Endothelial cell of umbilical vein (primary cell): ENCODE data around the gene PLB1. TPM values are rescaled to one million over a fixed set of nuclear protein-coding genes. Genes with fewer than 3 reads are reported as not detected.

ENCODE experiments used
- BruUV-seq: library from RNA; stranded (reverse); fragments of 400-500 nt; replicated peaks from 2 replicates; lab custom pipeline; 2021; lab: Mats Ljungman, UMichigan
- CTCF ChIA-PET: fragments of 300-600, 350-600 bp; sonication (Branson Sonifier 250); formaldehyde crosslinking; loops from one replicate; lab custom pipeline; 2021; ENCODE audit warnings: antibody characterized with exemption, inconsistent platforms; lab: Charles Lee
- POLR2A ChIA-PET: fragments of 300-600, 350-600 bp; sonication (Branson Sonifier 250); formaldehyde crosslinking; loops from one replicate; lab custom pipeline; 2021; ENCODE audit warnings: antibody characterized with exemption, inconsistent platforms; lab: Charles Lee
- DNase-seq: peaks from one replicate; pipeline ENCODE4 v3.0.0-alpha.2; 2011; ENCODE audit warnings: low read depth, low spot score
- FAIRE-seq: peaks from 2 replicates; lab custom pipeline; 2011; peaks lifted over from hg19 to GRCh38; lab: Jason Lieb, UNC
- H2AFZ ChIP-seq: 2 replicates; pipeline ENCODE4 v1.6.0; 2012; ENCODE audit warnings: low read depth, low read length, control low read depth, inconsistent platforms
- H3K27ac ChIP-seq: 2 replicates; pipeline ENCODE4 v1.5.1; 2011; ENCODE audit warnings: low read depth, mild to moderate bottlenecking, control low read depth, low read length, moderate library complexity; ENCODE audit not compliant: insufficient read depth
- H3K27me3 ChIP-seq, 2 experiments: 2 replicates each; pipeline versions ENCODE4 v1.6.0 to v1.6.1; 2011; ENCODE audit warnings: low read length in 2 of 2, mixed read lengths in 1 of 2; ENCODE audit not compliant: control insufficient read depth in 2 of 2, insufficient read depth in 2 of 2
- H3K36me3 ChIP-seq, 2 experiments: 2 replicates in 1 of 2; 3 replicates in 1 of 2; pipeline ENCODE4 v1.5.1; 2011; ENCODE audit warnings: low read length in 2 of 2, mild to moderate bottlenecking in 1 of 2, moderate library complexity in 1 of 2; ENCODE audit not compliant: control insufficient read depth in 2 of 2, insufficient read depth in 2 of 2; ENCODE audit errors: extremely low read depth in 1 of 2
- H3K4me1 ChIP-seq: 3 replicates; pipeline ENCODE4 v1.5.1; 2011; ENCODE audit warnings: mild to moderate bottlenecking, low read length; ENCODE audit not compliant: control insufficient read depth, insufficient read depth; ENCODE audit errors: extremely low read depth
- H3K4me2 ChIP-seq: 2 replicates; pipeline ENCODE4 v1.6.1; 2011; ENCODE audit warnings: low read length, control low read depth, mixed read lengths; ENCODE audit not compliant: insufficient read depth
- H3K4me3 ChIP-seq, 3 experiments: fragments of 200-600 bp in 1 of 3; sonication (generic), shearing (Covaris generic) in 1 of 3; replicated peaks in 1 of 3; 2 replicates each; pipeline ENCODE4 v1.5.1; 2011 to 2016; ENCODE audit warnings: control low read depth in 3 of 3, low read length in 3 of 3, mild to moderate bottlenecking in 2 of 3, inconsistent platforms in 1 of 3, low read depth in 1 of 3, moderate library complexity in 1 of 3; ENCODE audit not compliant: insufficient read depth in 1 of 3
- H3K79me2 ChIP-seq: 2 replicates; pipeline ENCODE4 v1.6.0; 2012; ENCODE audit warnings: low read length, inconsistent platforms; ENCODE audit not compliant: control insufficient read depth, insufficient read depth
- H3K9ac ChIP-seq: replicated peaks from 2 replicates; pipeline ENCODE3; 2011; ENCODE audit warnings: low read length, control low read depth; ENCODE audit not compliant: insufficient read depth; ENCODE audit errors: extremely low read depth
- H3K9me1 ChIP-seq: replicated peaks from 3 replicates; pipeline ENCODE4 v1.6.0; 2011; ENCODE audit warnings: mild to moderate bottlenecking, low read length; ENCODE audit not compliant: control insufficient read depth, insufficient read depth; ENCODE audit errors: extremely low read depth
- H3K9me3 ChIP-seq: replicated peaks from 2 replicates; pipeline ENCODE4 v1.5.1; 2012; ENCODE audit warnings: low read length, inconsistent platforms; ENCODE audit not compliant: control insufficient read depth, insufficient read depth
- H4K20me1 ChIP-seq: replicated peaks from 2 replicates; pipeline ENCODE3; 2011; ENCODE audit warnings: mild to moderate bottlenecking, low read length; ENCODE audit not compliant: control insufficient read depth, insufficient read depth; ENCODE audit errors: extremely low read depth
- FOS ChIP-seq: IDR thresholded peaks from 2 replicates; pipeline ENCODE4 v1.6.1; 2011; ENCODE audit warnings: mild to moderate bottlenecking, low read length, moderate library complexity, borderline replicate concordance; ENCODE audit not compliant: insufficient read depth
- GATA2 ChIP-seq: IDR thresholded peaks from 2 replicates; pipeline ENCODE4 v1.7.0; 2011; ENCODE audit warnings: low read depth, mild to moderate bottlenecking, moderate library complexity, mixed read lengths, low read length; ENCODE audit not compliant: insufficient read length, insufficient read depth
- JUN ChIP-seq: IDR thresholded peaks from 2 replicates; pipeline ENCODE4 v1.6.1; 2011; ENCODE audit warnings: borderline replicate concordance, low read depth; ENCODE audit not compliant: insufficient read length, insufficient read depth
- MAX ChIP-seq: IDR thresholded peaks from 2 replicates; pipeline ENCODE4 v1.6.1; 2011; ENCODE audit not compliant: insufficient read depth, insufficient read length
- MYC ChIP-seq: IDR thresholded peaks from one replicate; pipeline ENCODE4 v1.6.1; 2011; ENCODE audit warnings: mild to moderate bottlenecking, low read depth, low read length
- POLR2A ChIP-seq: IDR thresholded peaks from 2 replicates; pipeline ENCODE4 v1.6.1; 2012; ENCODE audit warnings: low read depth, mild to moderate bottlenecking, control low read depth, low read length
- POLR2AphosphoS5 ChIP-seq: IDR thresholded peaks from 2 replicates; pipeline ENCODE4 v1.6.1; 2012; ENCODE audit warnings: low read depth, mild to moderate bottlenecking, control low read depth, low read length, moderate library complexity; ENCODE audit not compliant: insufficient read depth
- dilution Hi-C: fragments of 300-500 bp; cut with MboI; formaldehyde crosslinking; loops from one replicate; pipeline ENCODE4 v1.15.0; 2019; ENCODE audit warnings: low sequenced_read_pairs; ENCODE audit not compliant: extremely low pct_ligation_motif_present
- intact Hi-C: fragments of 100-400 bp; cut with micrococcal nuclease; formaldehyde crosslinking; loops from one replicate; pipeline ENCODE4 v1.10.0; 2022
- polyA plus RNA-seq, 4 experiments: library from polyadenylated mRNA; depleted of rRNA in 3 of 4; stranded (reverse) in 3 of 4; unstranded in 1 of 4; fragments of >200 nt; gene quantifications; 2 replicates each; pipeline versions ENCODE4 v1.2.1 to v1.2.3, GENCODE V29; 2011 to 2012; ENCODE audit warnings: missing spikeins in 1 of 4
- total RNA-seq: library from RNA; stranded (reverse); gene quantifications from 2 replicates; pipeline ENCODE4 v1.2.3, GENCODE V29; 2021
- TF ChIP-seq, protein P1 (sequence below), 2 donors: IDR thresholded peaks; 1 replicate in 1 of 2; 2 replicates in 1 of 2; pipeline ENCODE4 v1.5.1; 2011; ENCODE audit warnings: low read length in 2 of 2, mild to moderate bottlenecking in 2 of 2, moderate library complexity in 2 of 2, control low read depth in 1 of 2, inconsistent platforms in 1 of 2, low read depth in 1 of 2; ENCODE audit not compliant: insufficient read depth in 1 of 2; ENCODE audit errors: extremely low read depth in 1 of 2

The PLB1 gene
- total and polyA plus RNA-seq, 2 donors (not counting 3 experiments of a cell fraction or from before 2014, with no cell fraction given): 0.75 to 0.80 TPM

- Histone ChIP-seq H3K4me1 (peaks cover 6% of the 10 kb centered on the region), H3K9me3 (no peaks in the 10 kb centered on the region), H3K27me3 (no peaks in the 10 kb centered on the region), H4K20me1 (no peaks in the 10 kb centered on the region), H3K27ac (no peak overlapping the region), H3K4me2 (no peak overlapping the region), H3K79me2 (no peaks in the 10 kb centered on the region), H3K36me3 (no peaks in the 10 kb centered on the region), H3K4me3 (no peak overlapping the region), H2AFZ (no peak overlapping the region), H3K9ac (no peak overlapping the region), H3K9me1 (no peaks in the 10 kb centered on the region)
- no peak for DNase-seq
- POLR2A ChIA-PET: interaction anchor here (0.7 kb wide), 1 partner anchor 130 kb away, joined by 4 read pairs; no protein-coding TSS in a partner anchor
- no peak for TF ChIP-seq MAX
- CTCF ChIA-PET: interaction anchor here (1.5 to 1.6 kb wide), 2 partner anchors 8 to 60 kb away, joined by 3 to 4 read pairs; no protein-coding TSS in a partner anchor
- intact Hi-C loops: no loop called here
- no TSS peak for BruUV-seq
- dilution Hi-C loops: no loop called here
- no peak for FAIRE-seq
These were observed 158.9 kb downstream of the PLB1 start for GRCh38 chr2:28654663-28655320.

DNA sequence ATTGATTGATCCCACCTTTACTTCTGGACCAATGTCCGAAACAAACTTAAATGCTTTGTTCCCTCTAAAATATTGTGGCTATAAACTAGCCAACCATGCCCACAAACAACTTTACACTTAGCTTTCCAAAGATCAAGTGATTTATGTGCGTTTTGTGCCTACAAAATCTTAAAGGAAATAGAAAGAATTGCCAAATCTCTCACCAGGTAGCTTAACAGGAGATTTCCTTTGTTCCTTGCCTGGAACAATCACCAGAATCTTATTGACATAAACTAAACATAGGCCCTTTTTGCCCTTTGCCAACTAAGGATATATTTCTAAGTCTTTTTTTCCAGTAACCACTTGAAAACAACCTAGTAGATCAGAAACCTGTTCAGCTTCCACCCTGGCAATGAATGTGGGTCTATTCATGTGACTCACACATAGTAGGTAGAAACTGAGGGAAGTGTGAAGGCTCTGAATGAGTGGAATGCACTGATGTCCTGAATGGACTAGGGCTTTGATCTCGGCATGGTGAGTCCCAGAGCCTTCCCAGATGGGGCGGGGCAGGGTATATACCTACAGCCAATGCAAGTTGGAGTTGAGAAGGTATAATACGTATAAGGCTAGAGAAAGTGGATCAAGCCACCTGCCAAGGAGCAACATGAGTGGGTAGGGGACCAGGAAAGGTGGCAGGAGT is 161.2 kb downstream of the PLB1 start:
- ChIA-PET CTCF (no interaction called here), POLR2A (no interaction called here)
- TF ChIP-seq, protein P1, sequence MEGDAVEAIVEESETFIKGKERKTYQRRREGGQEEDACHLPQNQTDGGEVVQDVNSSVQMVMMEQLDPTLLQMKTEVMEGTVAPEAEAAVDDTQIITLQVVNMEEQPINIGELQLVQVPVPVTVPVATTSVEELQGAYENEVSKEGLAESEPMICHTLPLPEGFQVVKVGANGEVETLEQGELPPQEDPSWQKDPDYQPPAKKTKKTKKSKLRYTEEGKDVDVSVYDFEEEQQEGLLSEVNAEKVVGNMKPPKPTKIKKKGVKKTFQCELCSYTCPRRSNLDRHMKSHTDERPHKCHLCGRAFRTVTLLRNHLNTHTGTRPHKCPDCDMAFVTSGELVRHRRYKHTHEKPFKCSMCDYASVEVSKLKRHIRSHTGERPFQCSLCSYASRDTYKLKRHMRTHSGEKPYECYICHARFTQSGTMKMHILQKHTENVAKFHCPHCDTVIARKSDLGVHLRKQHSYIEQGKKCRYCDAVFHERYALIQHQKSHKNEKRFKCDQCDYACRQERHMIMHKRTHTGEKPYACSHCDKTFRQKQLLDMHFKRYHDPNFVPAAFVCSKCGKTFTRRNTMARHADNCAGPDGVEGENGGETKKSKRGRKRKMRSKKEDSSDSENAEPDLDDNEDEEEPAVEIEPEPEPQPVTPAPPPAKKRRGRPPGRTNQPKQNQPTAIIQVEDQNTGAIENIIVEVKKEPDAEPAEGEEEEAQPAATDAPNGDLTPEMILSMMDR (IDR thresholded peaks at IDR 0.05; ENCODE audit: extremely low read depth in 1 of 2, insufficient read depth in 1 of 2, low read depth in 1 of 2, low read length in 2 of 2): no peak
- no peak for TF ChIP-seq GATA2
- no peak for TF ChIP-seq POLR2AphosphoS5
- no peak for TF ChIP-seq MYC
- no peak for TF ChIP-seq FOS
- no peak for TF ChIP-seq JUN
- no peak for TF ChIP-seq POLR2A
- Histone ChIP-seq H3K4me1 (peaks cover 14% of the 10 kb centered on the region), H3K9me3 (no peaks in the 10 kb centered on the region), H3K9me1 (no peaks in the 10 kb centered on the region), H3K27me3 (no peaks in the 10 kb centered on the region), H4K20me1 (no peaks in the 10 kb centered on the region), H3K4me2 (no peak overlapping the region), H2AFZ (no peak overlapping the region), H3K27ac (no peak overlapping the region), H3K4me3 (no peak overlapping the region), H3K36me3 (no peaks in the 10 kb centered on the region), H3K79me2 (no peaks in the 10 kb centered on the region), H3K9ac (no peak overlapping the region)
- BruUV-seq: no TSS peak
- DNase-seq (no peak), FAIRE-seq (no peak)
- intact Hi-C loops: no loop called here
- dilution Hi-C loops: no loop called here
